ENCODE results near the gene TET2.

DNA sequence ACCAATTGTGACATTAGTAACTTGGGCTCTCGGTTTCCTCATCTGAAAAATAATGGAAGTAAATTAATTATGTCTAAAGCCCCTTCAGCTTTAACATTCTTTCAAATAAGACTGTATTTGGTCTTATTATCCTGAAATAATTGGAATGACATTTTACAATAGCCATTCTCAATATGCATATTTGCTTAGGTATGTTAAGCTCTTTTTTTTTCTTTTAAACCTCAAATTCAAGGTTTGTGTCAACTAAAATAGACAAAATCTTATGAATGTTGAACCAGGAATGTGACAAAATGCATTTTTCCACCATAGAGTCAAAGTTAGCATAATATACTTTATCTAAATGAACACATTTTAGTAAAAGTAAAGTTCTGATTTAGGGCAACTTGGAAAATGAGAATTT lies 34.4 kb upstream of the TET2 start:
- TF ChIP-seq POLR2A (IDR thresholded peaks at IDR 0.05; ENCODE audit: low read length): no peak
- no peak for TF ChIP-seq GATA1 (IDR thresholded peaks at IDR 0.05; ENCODE audit: low read depth, low read length)
